AG08395 (cell line): ENCODE results near the gene NMUR1.

Source experiments
- DNase-seq: peaks from one replicate; pipeline ENCODE4 v3.0.0; 2012; ENCODE audit warnings: mixed read lengths, low spot score

NMUR1 gene

DNA sequence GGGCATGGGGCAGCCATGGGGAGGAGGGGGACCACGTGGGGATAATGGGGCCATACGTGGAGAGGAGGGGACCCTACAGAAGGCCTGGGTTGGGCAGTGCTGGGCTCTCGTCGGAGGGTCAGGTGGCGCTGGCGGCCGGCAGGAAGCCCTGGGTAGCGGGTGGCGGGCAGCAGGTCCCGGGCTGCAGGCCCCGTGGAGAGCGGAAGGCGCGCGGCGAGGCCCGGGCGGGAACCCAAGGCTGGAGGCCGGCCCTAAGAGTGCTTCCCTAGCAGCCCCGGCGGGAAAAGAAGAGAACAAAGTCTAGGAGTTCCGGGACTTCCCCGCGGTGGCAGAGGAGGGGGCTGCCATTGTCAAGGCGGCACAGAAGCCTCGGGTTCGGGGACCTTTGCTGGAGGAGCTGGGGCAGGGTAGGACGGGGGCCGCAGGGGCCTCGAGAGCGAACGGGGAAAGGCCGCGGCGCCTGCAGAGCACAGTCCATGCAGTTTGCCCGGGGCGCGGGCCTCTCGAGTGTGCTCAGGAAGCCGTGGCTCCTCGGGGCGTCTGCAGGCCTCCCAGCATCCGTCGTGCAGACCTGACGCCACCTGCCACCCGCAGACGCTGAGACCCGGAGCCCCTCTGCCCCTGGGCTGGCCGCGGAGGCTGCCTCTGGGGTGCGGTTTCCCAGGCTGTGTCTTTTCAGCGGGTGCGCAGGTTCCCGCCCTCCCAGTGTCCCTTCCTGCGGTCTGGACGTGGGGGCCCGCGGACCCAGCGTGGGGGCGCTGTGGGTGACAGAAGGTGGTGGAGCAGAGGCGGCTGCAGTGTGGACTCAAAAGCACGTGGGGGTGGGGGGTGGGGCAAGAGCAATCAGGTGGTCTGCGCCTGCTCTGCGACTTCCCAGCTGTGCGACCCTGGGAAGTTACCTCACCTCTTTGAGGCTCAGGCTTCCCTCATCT is 46.6 kb downstream of the NMUR1 start:
- DNase-seq, result no peak

DNA sequence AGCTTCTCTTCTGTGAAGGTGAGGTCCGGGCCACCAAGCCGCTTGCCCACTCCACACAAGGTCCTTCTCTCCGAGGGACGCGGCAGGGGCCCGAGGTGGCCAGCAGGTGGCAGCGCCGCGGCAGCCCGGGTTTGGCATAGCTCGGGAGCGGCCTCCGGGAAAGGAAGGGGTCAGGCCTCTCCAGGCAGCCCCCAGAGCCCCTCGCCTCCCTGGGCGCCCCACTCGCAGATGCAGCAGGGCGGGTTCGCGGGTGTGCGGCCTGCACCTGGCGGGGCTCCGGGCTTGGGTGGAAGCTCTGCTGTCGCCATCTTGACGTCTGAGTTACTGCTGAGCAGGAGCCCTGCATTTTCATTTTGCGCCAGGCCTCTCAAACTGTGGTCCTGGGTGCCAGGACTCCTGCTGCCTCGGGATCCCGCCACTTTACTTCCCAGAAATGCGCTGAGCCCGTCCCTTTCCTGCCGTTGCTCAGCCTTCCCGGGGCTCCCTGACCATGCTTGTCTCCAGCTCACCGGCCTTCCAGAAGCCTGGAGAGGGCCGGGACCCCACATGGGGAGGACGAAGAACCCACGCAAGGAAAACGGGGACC is 47.3 kb downstream of the NMUR1 start:
- DNase-seq, result peak; percentile 92

DNA sequence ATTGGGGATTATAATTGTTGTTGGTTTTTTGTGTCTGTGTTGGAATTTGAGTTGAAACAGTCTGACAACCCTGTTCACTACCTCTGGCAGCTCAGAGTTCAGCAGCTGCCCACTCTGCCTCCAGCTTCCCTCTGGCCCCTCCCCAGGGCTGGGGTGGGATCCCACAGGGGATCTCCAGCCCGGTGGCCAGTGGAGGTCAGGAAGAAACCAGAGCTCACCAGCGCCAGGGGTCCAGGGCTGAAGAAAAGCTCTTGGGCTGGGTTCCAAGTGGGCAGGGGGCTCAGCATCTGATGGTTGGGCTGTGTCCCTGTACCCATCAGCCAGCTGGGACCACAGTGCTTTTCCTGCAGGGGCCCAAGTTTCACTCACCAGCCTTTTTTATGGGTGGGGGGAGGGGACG is 49.5 kb downstream of the NMUR1 start:
- DNase-seq, result no peak

DNA sequence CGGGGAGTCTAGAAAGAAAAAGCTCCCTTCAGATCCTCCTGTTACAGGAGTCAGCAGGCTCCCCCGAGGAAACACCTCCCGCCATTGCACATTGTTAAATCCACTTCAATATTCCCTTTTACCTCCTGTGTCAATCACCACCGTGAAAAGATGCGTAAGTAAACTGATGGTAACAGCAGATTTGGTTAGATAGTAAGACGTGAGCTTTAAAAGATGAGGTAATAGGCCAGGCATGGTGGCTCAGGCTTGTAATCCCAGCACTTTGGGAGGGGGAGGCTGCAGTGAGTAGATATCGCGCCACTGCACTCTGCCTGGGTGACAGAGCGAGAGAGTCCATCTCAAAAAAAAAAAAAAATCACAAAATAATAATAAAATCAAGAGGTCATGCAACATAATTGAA is 50.8 kb downstream of the NMUR1 start:
- DNase-seq, result no peak

DNA sequence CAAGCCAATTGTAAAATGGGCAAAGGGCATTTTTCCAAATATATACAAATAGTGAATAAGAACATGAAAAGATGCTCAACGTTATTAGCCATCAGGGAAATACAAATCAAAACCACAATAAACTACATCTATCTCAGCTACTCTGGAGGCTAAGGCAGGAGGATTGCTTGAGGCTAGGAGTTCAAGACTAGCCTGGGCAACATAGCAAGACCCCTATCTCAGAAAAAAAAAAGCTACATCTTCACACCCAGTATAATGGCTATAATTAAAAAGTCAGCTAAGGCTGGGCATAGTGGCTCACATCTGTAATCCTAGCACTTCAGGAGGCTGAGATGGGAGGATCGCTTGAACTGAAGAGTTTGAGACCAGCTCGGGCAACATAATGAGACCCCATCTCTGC is 53.3 kb downstream of the NMUR1 start:
- DNase-seq, result no peak

DNA sequence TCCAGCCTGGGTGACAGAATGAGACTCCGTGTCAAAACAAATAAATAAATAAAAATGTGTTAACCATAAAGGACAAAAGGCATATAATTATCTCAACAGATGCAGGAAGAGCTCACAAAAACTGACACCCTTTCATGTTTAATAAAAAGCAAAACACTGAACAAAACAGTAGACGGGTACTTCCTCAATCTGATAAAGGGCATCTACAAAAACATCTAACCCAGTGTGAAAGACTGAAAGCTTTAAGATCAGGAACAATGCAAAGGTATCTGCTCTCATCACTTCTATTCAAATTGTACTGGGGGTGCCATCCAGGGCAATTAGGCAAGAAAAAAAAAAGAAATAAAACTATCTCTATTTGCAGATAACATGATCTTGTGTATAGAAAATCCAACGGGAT is 54.3 kb downstream of the NMUR1 start:
- no peak for DNase-seq
